ENCODE measurements around the gene CLNK.
A peak's percentile ranks its signal among the peaks of the same experiment; 100 is the strongest.

The CLNK gene

GRCh38 chr4:10607206-10607605, 77.4 kb downstream of the CLNK start:
- H3K4ac ChIP-seq (ENCODE audit: low read depth, low read length): no peak overlapping the region
- H3K27ac ChIP-seq (ENCODE audit: low read depth, low read length): no peak overlapping the region
- WGBS (ENCODE audit: extremely low coverage, insufficient coverage, low lambda C conversion rate): no CpG with 5 or more reads among the region's 3 CpGs
- H3K79me1 ChIP-seq (ENCODE audit: low read length): no peaks in the 10 kb centered on the region
- peak overlapping the region; percentile 28 for H2BK5ac ChIP-seq (ENCODE audit: low read length)
- no peak overlapping the region for H2BK15ac ChIP-seq (replicated peaks; ENCODE audit: low read depth)
- H3K4me3 ChIP-seq (ENCODE audit: low read length): no peak overlapping the region
- H3K79me2 ChIP-seq (ENCODE audit: control insufficient read depth, insufficient read depth, low read length): no peaks in the 10 kb centered on the region
- H3K56ac ChIP-seq (ENCODE audit: low read length): peak overlapping the region; percentile 40
- no peak overlapping the region for H2AK5ac ChIP-seq (ENCODE audit: low read length)
- H3K27me3 ChIP-seq (ENCODE audit: insufficient read depth, low read length, poor library complexity): no peaks in the 10 kb centered on the region
- no peak overlapping the region for H2BK120ac ChIP-seq (ENCODE audit: low read depth, low read length)
- peak; percentile 66 for DNase-seq
- no peak overlapping the region for H3K4me2 ChIP-seq (ENCODE audit: low read length)
- no peak overlapping the region for H3K9ac ChIP-seq (ENCODE audit: low read length)
- no peak overlapping the region for H3K23ac ChIP-seq (ENCODE audit: low read length)
- no peaks in the 10 kb centered on the region for H3K36me3 ChIP-seq (ENCODE audit: control insufficient read depth, insufficient read depth, low read length)
- H3K18ac ChIP-seq (ENCODE audit: low read length): no peak overlapping the region
- no peak overlapping the region for H4K5ac ChIP-seq (ENCODE audit: low read length)
- no peaks in the 10 kb centered on the region for H3K4me1 ChIP-seq (ENCODE audit: control insufficient read depth, low read depth, low read length)
- no peak overlapping the region for H4K8ac ChIP-seq (ENCODE audit: low read depth, low read length)

GRCh38 chr4:10606483-10607155, 77.9 kb downstream of the CLNK start:
- Histone ChIP-seq H4K8ac (ENCODE audit: low read depth, low read length) (no peak overlapping the region), H3K27me3 (ENCODE audit: insufficient read depth, low read length, poor library complexity) (no peaks in the 10 kb centered on the region), H3K79me1 (ENCODE audit: low read length) (no peaks in the 10 kb centered on the region), H3K23ac (ENCODE audit: low read length) (no peak overlapping the region), H2BK120ac (ENCODE audit: low read depth, low read length) (no peak overlapping the region), H2BK5ac (ENCODE audit: low read length) (no peak overlapping the region), H3K4me3 (ENCODE audit: low read length) (no peak overlapping the region), H2BK15ac (replicated peaks; ENCODE audit: low read depth) (no peak overlapping the region), H3K9ac (ENCODE audit: low read length) (no peak overlapping the region), H3K18ac (ENCODE audit: low read length) (no peak overlapping the region), H3K56ac (ENCODE audit: low read length) (peak overlapping the region; percentile 40), H3K4me1 (ENCODE audit: control insufficient read depth, low read depth, low read length) (no peaks in the 10 kb centered on the region), H4K5ac (ENCODE audit: low read length) (no peak overlapping the region), H3K4ac (ENCODE audit: low read depth, low read length) (no peak overlapping the region), H3K36me3 (ENCODE audit: control insufficient read depth, insufficient read depth, low read length) (no peaks in the 10 kb centered on the region), H3K4me2 (ENCODE audit: low read length) (no peak overlapping the region), H2AK5ac (ENCODE audit: low read length) (no peak overlapping the region), H3K79me2 (ENCODE audit: control insufficient read depth, insufficient read depth, low read length) (no peaks in the 10 kb centered on the region), H3K27ac (ENCODE audit: low read depth, low read length) (no peak overlapping the region)
- no CpG with 5 or more reads among the region's 5 CpGs for WGBS (ENCODE audit: extremely low coverage, insufficient coverage, low lambda C conversion rate)
- DNase-seq: no peak

- Histone ChIP-seq H3K36me3 (ENCODE audit: control insufficient read depth, insufficient read depth, low read length) (no peaks in the 10 kb centered on the region), H3K4me3 (ENCODE audit: low read length) (no peak overlapping the region), H2BK5ac (ENCODE audit: low read length) (no peak overlapping the region), H3K79me1 (ENCODE audit: low read length) (no peaks in the 10 kb centered on the region), H3K23ac (ENCODE audit: low read length) (no peak overlapping the region), H2BK120ac (ENCODE audit: low read depth, low read length) (no peak overlapping the region), H4K5ac (ENCODE audit: low read length) (no peak overlapping the region), H3K56ac (ENCODE audit: low read length) (no peak overlapping the region), H3K27me3 (ENCODE audit: insufficient read depth, low read length, poor library complexity) (no peaks in the 10 kb centered on the region), H3K79me2 (ENCODE audit: control insufficient read depth, insufficient read depth, low read length) (no peaks in the 10 kb centered on the region), H3K9ac (ENCODE audit: low read length) (no peak overlapping the region), H4K8ac (ENCODE audit: low read depth, low read length) (no peak overlapping the region), H3K18ac (ENCODE audit: low read length) (no peak overlapping the region), H3K4me1 (ENCODE audit: control insufficient read depth, low read depth, low read length) (no peaks in the 10 kb centered on the region), H2AK5ac (ENCODE audit: low read length) (no peak overlapping the region), H3K4ac (ENCODE audit: low read depth, low read length) (no peak overlapping the region), H3K27ac (ENCODE audit: low read depth, low read length) (no peak overlapping the region), H2BK15ac (replicated peaks; ENCODE audit: low read depth) (no peak overlapping the region), H3K4me2 (ENCODE audit: low read length) (no peak overlapping the region)
- WGBS (ENCODE audit: extremely low coverage, insufficient coverage, low lambda C conversion rate): 100% methylated on average over 1 of the region's 5 CpGs
- DNase-seq: no peak
These were observed 78.7 kb downstream of the CLNK start for GRCh38 chr4:10605746-10606482.

- Histone ChIP-seq H3K4me3 (ENCODE audit: low read length) (no peak overlapping the region), H3K4ac (ENCODE audit: low read depth, low read length) (no peak overlapping the region), H3K27ac (ENCODE audit: low read depth, low read length) (no peak overlapping the region), H3K23ac (ENCODE audit: low read length) (no peak overlapping the region), H2BK5ac (ENCODE audit: low read length) (no peak overlapping the region), H3K18ac (ENCODE audit: low read length) (no peak overlapping the region), H3K36me3 (ENCODE audit: control insufficient read depth, insufficient read depth, low read length) (no peaks in the 10 kb centered on the region), H4K5ac (ENCODE audit: low read length) (no peak overlapping the region), H3K79me1 (ENCODE audit: low read length) (no peaks in the 10 kb centered on the region), H3K4me2 (ENCODE audit: low read length) (no peak overlapping the region), H2AK5ac (ENCODE audit: low read length) (no peak overlapping the region), H3K79me2 (ENCODE audit: control insufficient read depth, insufficient read depth, low read length) (no peaks in the 10 kb centered on the region), H3K9ac (ENCODE audit: low read length) (no peak overlapping the region), H2BK15ac (replicated peaks; ENCODE audit: low read depth) (no peak overlapping the region), H4K8ac (ENCODE audit: low read depth, low read length) (no peak overlapping the region), H3K4me1 (ENCODE audit: control insufficient read depth, low read depth, low read length) (no peaks in the 10 kb centered on the region), H3K27me3 (ENCODE audit: insufficient read depth, low read length, poor library complexity) (no peaks in the 10 kb centered on the region), H3K56ac (ENCODE audit: low read length) (no peak overlapping the region), H2BK120ac (ENCODE audit: low read depth, low read length) (no peak overlapping the region)
- WGBS (ENCODE audit: extremely low coverage, insufficient coverage, low lambda C conversion rate): no CpG with 5 or more reads among the region's 10 CpGs
- DNase-seq: no peak
These were observed 79.5 kb downstream of the CLNK start for GRCh38 chr4:10605031-10605430.

GRCh38 chr4:10599574-10599973, 85.0 kb downstream of the CLNK start:
- H2BK120ac ChIP-seq (ENCODE audit: low read depth, low read length): no peak overlapping the region
- H2AK5ac ChIP-seq (ENCODE audit: low read length): no peak overlapping the region
- no peak overlapping the region for H3K4me2 ChIP-seq (ENCODE audit: low read length)
- H3K36me3 ChIP-seq (ENCODE audit: control insufficient read depth, insufficient read depth, low read length): no peaks in the 10 kb centered on the region
- H3K23ac ChIP-seq (ENCODE audit: low read length): no peak overlapping the region
- no peak overlapping the region for H2BK15ac ChIP-seq (replicated peaks; ENCODE audit: low read depth)
- no peak overlapping the region for H3K56ac ChIP-seq (ENCODE audit: low read length)
- H4K5ac ChIP-seq (ENCODE audit: low read length): no peak overlapping the region
- H3K27ac ChIP-seq (ENCODE audit: low read depth, low read length): no peak overlapping the region
- H3K18ac ChIP-seq (ENCODE audit: low read length): no peak overlapping the region
- H3K4me1 ChIP-seq (ENCODE audit: control insufficient read depth, low read depth, low read length): no peaks in the 10 kb centered on the region
- no peak overlapping the region for H3K4me3 ChIP-seq (ENCODE audit: low read length)
- no CpG with 5 or more reads among the region's 4 CpGs for WGBS (ENCODE audit: extremely low coverage, insufficient coverage, low lambda C conversion rate)
- DNase-seq: peak; percentile 85
- no peak overlapping the region for H4K8ac ChIP-seq (ENCODE audit: low read depth, low read length)
- H2BK5ac ChIP-seq (ENCODE audit: low read length): no peak overlapping the region
- H3K79me1 ChIP-seq (ENCODE audit: low read length): no peaks in the 10 kb centered on the region
- H3K4ac ChIP-seq (ENCODE audit: low read depth, low read length): no peak overlapping the region
- H3K79me2 ChIP-seq (ENCODE audit: control insufficient read depth, insufficient read depth, low read length): no peaks in the 10 kb centered on the region
- no peaks in the 10 kb centered on the region for H3K27me3 ChIP-seq (ENCODE audit: insufficient read depth, low read length, poor library complexity)
- H3K9ac ChIP-seq (ENCODE audit: low read length): no peak overlapping the region

All from mesendoderm (in vitro differentiated cells).